K562 (cell line): ENCODE results near the gene AIG1. TPM values are rescaled to one million over a fixed set of nuclear protein-coding genes. Genes with fewer than 3 reads are reported as not detected.

Experiments
- ATF1 ChIP-seq, 2 experiments: fragments of 450-650 bp in 1 of 2; IDR thresholded peaks; 2 replicates each; pipeline ENCODE4 v1.6.1; 2016; ENCODE audit warnings: missing compliant biosample characterization in 1 of 2, missing genetic modification characterization in 1 of 2
- CBX8 ChIP-seq: fragments of 200-600 bp; sonication (generic); IDR thresholded peaks from 2 replicates; pipeline ENCODE4 v1.6.1; 2012; ENCODE audit warnings: borderline replicate concordance, mixed run types, low read depth, mild to moderate bottlenecking, moderate library complexity, mixed read lengths, low read length, control low read depth, inconsistent platforms; ENCODE audit not compliant: poor library complexity, severe bottlenecking; ENCODE audit errors: extremely low read depth
- CREB5 ChIP-seq: fragments of 250-450 bp; sonication (Bioruptor Pico); IDR thresholded peaks from 2 replicates; pipeline ENCODE4 v1.5.0; 2020; ENCODE audit warnings: mild to moderate bottlenecking
- KLF1 ChIP-seq: fragments of 450-650 bp; IDR thresholded peaks from 2 replicates; pipeline ENCODE4 v1.6.1; 2016; ENCODE audit warnings: missing genetic modification characterization, missing compliant biosample characterization
- MCM5 ChIP-seq: fragments of 450-650 bp; IDR thresholded peaks from 2 replicates; pipeline ENCODE4 v1.6.1; 2016; ENCODE audit warnings: low read depth
- NR2F6 ChIP-seq: fragments of 450-650 bp; formaldehyde crosslinking; IDR thresholded peaks from 2 replicates; pipeline ENCODE4 v1.4.0; 2020; ENCODE audit warnings: mild to moderate bottlenecking
- RAD51 ChIP-seq: fragments of 450-650 bp; IDR thresholded peaks from 2 replicates; pipeline ENCODE4 v1.7.1; 2016; ENCODE audit warnings: low read depth, mild to moderate bottlenecking, borderline replicate concordance
- ZBTB17 ChIP-seq: fragments of 450-650 bp; formaldehyde crosslinking; IDR thresholded peaks from 2 replicates; pipeline ENCODE4 v1.4.0; 2020; ENCODE audit warnings: mild to moderate bottlenecking
- ZNF609 ChIP-seq: sonication (generic); formaldehyde crosslinking; IDR thresholded peaks from 2 replicates; pipeline ENCODE4 v1.8.1; 2023; ENCODE audit warnings: missing genetic modification reagents, mild to moderate bottlenecking, borderline replicate concordance
- ZNF77 ChIP-seq: fragments of 250-450 bp; sonication (Bioruptor Pico); IDR thresholded peaks from 2 replicates; pipeline ENCODE4 v1.5.0; 2020
- polyA plus RNA-seq, 8 experiments: library from polyadenylated mRNA; depleted of rRNA in 4 of 8; stranded (reverse) in 5 of 8; unstranded in 3 of 8; fragments of >200 nt; fragmentation: Nextera tagmentation in 2 of 8; fragmentation: Illumina TruSeq in 1 of 8; extraction: Ambion mirVana in 2 of 8; extraction: Trizol in 1 of 8; gene quantifications; 2 replicates each; pipeline versions ENCODE4 v1.2.1 to v1.2.3, GENCODE V29; 2011 to 2014; ENCODE audit warnings: inconsistent platforms in 1 of 8, missing spikeins in 1 of 8
- total RNA-seq, 7 experiments: library from RNA; depleted of rRNA in 6 of 7; stranded (reverse); fragments of >200 nt in 6 of 7; fragmentation: Illumina TruSeq in 2 of 7; extraction: Trizol in 2 of 7; gene quantifications; 2 replicates each; pipeline versions ENCODE4 v1.2.1 to v1.2.3, GENCODE V29; 2011 to 2021; ENCODE audit warnings: low replicate concordance in 1 of 7
- TF ChIP-seq, protein P1 (sequence below), 3 experiments: fragments of 200-800 bp in 1 of 3; sonication (Bioruptor generic) in 1 of 3; sonication (generic) in 1 of 3; formaldehyde crosslinking in 1 of 3; IDR thresholded peaks; 2 replicates each; pipeline versions ENCODE4 v1.6.1 to v1.8.0; 2016 to 2022; ENCODE audit warnings: mild to moderate bottlenecking in 2 of 3, missing compliant biosample characterization in 2 of 3, missing genetic modification characterization in 2 of 3, missing genetic modification reagents in 1 of 3

Gene AIG1
- total and polyA plus RNA-seq, 9 of the 15 experiments (the other 6 are each of a cell fraction or from before 2014, with no cell fraction given) = 74.8 to 333 (median 127) TPM

GRCh38 chr6:143337201-143337949 is 276.7 kb downstream of the AIG1 start (continued):
- no peak for TF ChIP-seq CREB5 (CRISPR knock-in tag)
- no peak for TF ChIP-seq ATF1 (CRISPR knock-in tag; IDR thresholded peaks at IDR 0.05)
- no peak for TF ChIP-seq ATF1 (tag; IDR thresholded peaks at IDR 0.05)
- TF ChIP-seq CBX8 = no peak
- TF ChIP-seq RAD51 = 0 out of 2 replicates have a peak, but pooled peaks have one; percentile 41
- TF ChIP-seq, protein P1, sequence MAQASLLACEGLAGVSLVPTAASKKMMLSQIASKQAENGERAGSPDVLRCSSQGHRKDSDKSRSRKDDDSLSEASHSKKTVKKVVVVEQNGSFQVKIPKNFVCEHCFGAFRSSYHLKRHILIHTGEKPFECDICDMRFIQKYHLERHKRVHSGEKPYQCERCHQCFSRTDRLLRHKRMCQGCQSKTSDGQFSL (CRISPR knock-in tag; IDR thresholded peaks at IDR 0.05) = no peak
- TF ChIP-seq, protein P1 (tag; IDR thresholded peaks at IDR 0.05) = no peak
- no peak for TF ChIP-seq ZNF77 (CRISPR knock-in tag)
- TF ChIP-seq ZNF609 (CRISPR knock-in tag) = no peak
- TF ChIP-seq NR2F6 = no peak
- TF ChIP-seq KLF1 (tag) = no peak
- TF ChIP-seq ZBTB17 (CRISPR knock-in tag) = no peak
- TF ChIP-seq MCM5 = no peak
